Colonic mucosa (tissue), 4 donors: Measurements from ENCODE around the gene NELL2. TPM values are rescaled to one million over a fixed set of nuclear protein-coding genes. Genes with fewer than 3 reads are reported as not detected.

Source experiments
- DNase-seq: peaks from one replicate; pipeline ENCODE4 v3.0.0-alpha.2; 2020
- H3K27ac ChIP-seq: fragments of 200-600 bp; one replicate; pipeline ENCODE4 v1.8.0; 2021
- H3K27me3 ChIP-seq: fragments of 200-600 bp; one replicate; pipeline ENCODE4 v1.8.0; 2021
- H3K36me3 ChIP-seq: fragments of 200-600 bp; one replicate; pipeline ENCODE4 v1.8.0; 2021
- H3K4me1 ChIP-seq: fragments of 200-600 bp; one replicate; pipeline ENCODE4 v1.8.0; 2021; ENCODE audit warnings: mild to moderate bottlenecking
- H3K4me3 ChIP-seq: fragments of 200-600 bp; one replicate; pipeline ENCODE4 v1.8.0; 2021
- H3K9ac ChIP-seq, 2 donors: one replicate each; pipeline ENCODE4 v1.7.0; 2013; ENCODE audit warnings: control low read depth in 2 of 2, low read depth in 2 of 2, low read length in 2 of 2
- H3K9me3 ChIP-seq: fragments of 200-600 bp; one replicate; pipeline ENCODE4 v1.8.0; 2021
- CTCF ChIP-seq: fragments of 200-600 bp; IDR thresholded peaks from one replicate; pipeline ENCODE4 v1.8.0; 2022; ENCODE audit warnings: antibody characterized with exemption, mild to moderate bottlenecking
- intact Hi-C: fragments of 100-400 bp; cut with DNase I; formaldehyde crosslinking; loops from one replicate; pipeline ENCODE4 v1.14.1; 2022
- total RNA-seq, 2 donors: library from RNA; stranded (reverse); fragmentation: NEBNext Ultra II Directional in 1 of 2; extraction: Animal tissue kit (Norgen Biotek cat#: 25700) in 1 of 2; gene quantifications; one replicate each; pipeline ENCODE4 v1.2.1, GENCODE V29; 2021
- donor health status: healthy.
- donor health status: DM: no; HTN: no; CAD: no.
- donor health status: DM: no; HTN: no; CAD: no.

Gene NELL2
- total RNA-seq, 2 donors from 2014 or later: 2.1 to 3.0 TPM

- H3K27me3 ChIP-seq: no peaks in the 10 kb centered on the region
- no peak overlapping the region for H3K27ac ChIP-seq
- no peaks in the 10 kb centered on the region for H3K4me1 ChIP-seq
- H3K9ac ChIP-seq: no peak overlapping the region
- no peak for DNase-seq
- intact Hi-C loops: no loop called here
- no peak overlapping the region for H3K4me3 ChIP-seq
- no peak for TF ChIP-seq CTCF
- H3K9me3 ChIP-seq: no peaks in the 10 kb centered on the region
- H3K36me3 ChIP-seq: no peaks in the 10 kb centered on the region
These were observed 287.5 kb downstream of the NELL2 start for GRCh38 chr12:44588651-44589050.

DNA sequence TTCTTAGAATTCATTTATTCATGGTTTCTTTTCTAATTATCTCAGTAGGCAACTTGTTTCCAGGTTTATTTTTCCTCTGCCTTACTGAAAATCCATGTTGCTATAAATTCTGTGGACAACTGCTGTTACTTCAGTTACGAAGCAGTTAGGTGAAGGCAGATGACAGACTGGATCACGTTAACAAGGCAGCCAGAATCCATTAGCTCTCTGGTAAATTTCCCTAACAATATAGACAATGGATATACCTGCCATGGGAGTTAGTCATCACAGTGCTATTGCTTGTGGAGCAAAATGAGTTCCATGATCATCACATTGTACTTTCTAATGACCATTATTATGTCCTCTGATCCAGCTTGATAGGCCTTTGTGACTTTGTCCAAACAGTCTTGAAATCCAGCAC, 291.5 kb downstream of the NELL2 start:
- intact Hi-C loops: no loop called here
- no peak for DNase-seq

GRCh38 chr12:44582521-44582920, 293.6 kb downstream of the NELL2 start:
- H3K27ac ChIP-seq: no peak overlapping the region
- no peak overlapping the region for H3K9ac ChIP-seq
- DNase-seq: no peak
- intact Hi-C loops: no loop called here
- H3K9me3 ChIP-seq: no peaks in the 10 kb centered on the region
- no peak for TF ChIP-seq CTCF
- H3K27me3 ChIP-seq: no peaks in the 10 kb centered on the region
- no peak overlapping the region for H3K4me3 ChIP-seq
- no peaks in the 10 kb centered on the region for H3K4me1 ChIP-seq
- no peaks in the 10 kb centered on the region for H3K36me3 ChIP-seq

More for the DNA sequence above, 291.5 kb downstream of the NELL2 start:
- Histone ChIP-seq H3K27ac (no peak overlapping the region), H3K27me3 (no peaks in the 10 kb centered on the region), H3K4me1 (no peaks in the 10 kb centered on the region), H3K9ac (no peak overlapping the region), H3K36me3 (no peaks in the 10 kb centered on the region), H3K4me3 (no peak overlapping the region), H3K9me3 (no peaks in the 10 kb centered on the region)
- no peak for TF ChIP-seq CTCF

DNA sequence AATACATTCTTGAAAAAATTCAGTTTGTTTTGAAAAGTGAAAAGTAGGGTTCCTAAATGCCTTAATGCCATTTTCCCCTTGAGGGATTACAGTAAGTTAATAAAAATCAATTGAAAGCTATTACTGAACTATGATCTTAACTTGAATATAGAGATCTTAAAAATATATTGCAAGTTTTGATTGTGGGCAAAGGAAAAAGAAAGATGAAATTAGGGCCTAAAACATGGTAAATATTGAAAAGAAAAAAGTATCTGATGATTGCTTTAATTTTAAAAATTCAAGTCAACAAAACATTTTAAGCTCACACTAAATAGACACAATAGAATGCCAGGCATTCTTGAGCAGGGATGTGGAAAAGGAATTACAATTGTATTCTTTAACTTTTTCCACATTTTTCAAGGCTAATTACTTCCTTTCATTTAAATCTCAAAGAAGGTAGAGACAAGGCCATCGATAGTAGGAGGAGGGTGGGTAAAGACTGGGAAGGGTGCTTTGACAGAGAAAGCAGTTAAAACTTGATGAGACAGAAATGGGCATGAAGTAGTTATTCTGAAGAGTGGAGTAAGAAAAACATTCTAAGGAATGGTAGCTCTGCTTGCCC, 294.4 kb downstream of the NELL2 start:
- intact Hi-C loops: no loop called here
- no peak overlapping the region for H3K9ac ChIP-seq
- no peak for TF ChIP-seq CTCF
- no peak for DNase-seq
- H3K36me3 ChIP-seq: no peaks in the 10 kb centered on the region
- no peak overlapping the region for H3K4me3 ChIP-seq
- H3K9me3 ChIP-seq: no peaks in the 10 kb centered on the region
- H3K27ac ChIP-seq: no peak overlapping the region
- H3K4me1 ChIP-seq: no peaks in the 10 kb centered on the region
- H3K27me3 ChIP-seq: no peaks in the 10 kb centered on the region

GRCh38 chr12:44574586-44574985, 301.5 kb downstream of the NELL2 start:
- Histone ChIP-seq H3K9me3 (no peaks in the 10 kb centered on the region), H3K4me1 (no peaks in the 10 kb centered on the region), H3K4me3 (no peak overlapping the region), H3K27ac (no peak overlapping the region), H3K27me3 (no peaks in the 10 kb centered on the region), H3K36me3 (no peaks in the 10 kb centered on the region), H3K9ac (no peak overlapping the region)
- DNase-seq: no peak
- TF ChIP-seq CTCF: no peak
- intact Hi-C loops: no loop called here
